ENCODE results near the gene REP15.

REP15 gene

DNA sequence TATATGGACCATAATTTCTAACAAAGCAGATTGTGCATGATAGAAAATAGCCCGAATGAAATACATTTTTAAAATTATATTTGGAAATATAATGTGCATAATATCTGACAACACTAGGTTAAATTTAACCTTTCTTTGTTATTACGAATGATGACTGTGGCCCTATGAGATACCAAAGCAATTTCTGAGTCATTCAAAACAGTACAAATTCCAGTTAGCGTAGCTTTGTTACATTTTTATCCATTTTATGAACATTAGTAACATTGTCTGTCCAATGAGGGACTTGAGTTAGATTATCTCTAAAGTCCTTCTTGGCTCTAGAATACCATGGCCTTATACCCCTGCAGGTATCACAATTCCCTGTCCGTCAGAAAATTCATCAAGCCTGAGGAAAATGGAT is 39.0 kb upstream of the REP15 start:
- peaks cover 23% of the 10 kb centered on the region for H3K36me3 ChIP-seq (replicated peaks)
- in situ Hi-C loops (cut with HindIII; ENCODE audit: low pct_ligation_motif_present, low sequenced_read_pairs) = no loop called here
- DNase-seq = peak; percentile 29
- TF ChIP-seq, protein P1, sequence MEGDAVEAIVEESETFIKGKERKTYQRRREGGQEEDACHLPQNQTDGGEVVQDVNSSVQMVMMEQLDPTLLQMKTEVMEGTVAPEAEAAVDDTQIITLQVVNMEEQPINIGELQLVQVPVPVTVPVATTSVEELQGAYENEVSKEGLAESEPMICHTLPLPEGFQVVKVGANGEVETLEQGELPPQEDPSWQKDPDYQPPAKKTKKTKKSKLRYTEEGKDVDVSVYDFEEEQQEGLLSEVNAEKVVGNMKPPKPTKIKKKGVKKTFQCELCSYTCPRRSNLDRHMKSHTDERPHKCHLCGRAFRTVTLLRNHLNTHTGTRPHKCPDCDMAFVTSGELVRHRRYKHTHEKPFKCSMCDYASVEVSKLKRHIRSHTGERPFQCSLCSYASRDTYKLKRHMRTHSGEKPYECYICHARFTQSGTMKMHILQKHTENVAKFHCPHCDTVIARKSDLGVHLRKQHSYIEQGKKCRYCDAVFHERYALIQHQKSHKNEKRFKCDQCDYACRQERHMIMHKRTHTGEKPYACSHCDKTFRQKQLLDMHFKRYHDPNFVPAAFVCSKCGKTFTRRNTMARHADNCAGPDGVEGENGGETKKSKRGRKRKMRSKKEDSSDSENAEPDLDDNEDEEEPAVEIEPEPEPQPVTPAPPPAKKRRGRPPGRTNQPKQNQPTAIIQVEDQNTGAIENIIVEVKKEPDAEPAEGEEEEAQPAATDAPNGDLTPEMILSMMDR (IDR thresholded peaks at IDR 0.05; ENCODE audit: low read depth, low read length, missing control alignments) = no peak
- no peaks in the 10 kb centered on the region for H3K27me3 ChIP-seq (replicated peaks)
- peak overlapping the region; percentile 53 for H3K27ac ChIP-seq
- no peak overlapping the region for H3K4me3 ChIP-seq (ENCODE audit: low read depth, low read length)

DNA sequence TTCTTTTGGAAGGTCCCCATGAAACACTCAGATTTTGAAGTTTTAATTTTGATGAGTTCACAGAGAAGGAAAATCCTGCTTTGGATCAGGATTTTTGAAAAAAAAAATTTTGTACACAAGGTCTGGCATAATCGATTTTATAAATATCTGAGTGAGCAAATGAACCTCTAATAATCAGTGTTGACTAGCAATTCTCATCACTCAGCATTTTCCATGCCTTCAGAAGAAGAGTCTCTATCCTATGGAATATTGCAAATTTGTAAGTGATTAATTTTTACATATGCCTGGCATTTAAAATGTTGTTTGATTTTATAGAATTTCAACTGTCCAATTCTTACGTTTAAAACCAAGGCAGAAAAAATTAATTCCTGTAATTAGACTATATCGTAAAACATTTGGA is 30.5 kb upstream of the REP15 start:
- no peak overlapping the region for H3K4me3 ChIP-seq (ENCODE audit: low read depth, low read length)
- peaks cover 54% of the 10 kb centered on the region for H3K36me3 ChIP-seq (replicated peaks)
- no peaks in the 10 kb centered on the region for H3K27me3 ChIP-seq (replicated peaks)
- DNase-seq = no peak
- in situ Hi-C loops (cut with HindIII; ENCODE audit: low pct_ligation_motif_present, low sequenced_read_pairs) = no loop called here
- H3K27ac ChIP-seq = no peak overlapping the region
- TF ChIP-seq, protein P1 (IDR thresholded peaks at IDR 0.05; ENCODE audit: low read depth, low read length, missing control alignments) = no peak

DNA sequence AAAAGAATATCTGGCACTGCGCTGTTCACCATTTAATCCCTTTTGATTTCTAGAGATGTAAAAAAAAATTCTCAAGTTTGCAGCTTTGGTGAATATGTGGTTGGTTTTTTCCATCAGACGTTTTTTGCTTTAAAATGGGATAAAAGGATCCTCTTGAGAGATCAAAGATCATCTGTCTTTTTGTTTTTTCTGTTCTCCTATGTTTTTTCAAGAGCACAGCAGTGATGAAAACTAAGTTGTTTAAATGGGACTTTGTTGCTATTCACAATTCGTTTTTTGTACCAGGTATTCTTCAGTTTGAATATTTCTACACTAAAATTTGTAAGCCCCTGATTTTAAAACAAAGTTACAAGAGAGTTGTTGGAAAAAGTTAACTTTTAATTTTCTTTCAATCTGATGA is 29.7 kb upstream of the REP15 start:
- H3K4me3 ChIP-seq (ENCODE audit: low read depth, low read length) = no peak overlapping the region
- no peaks in the 10 kb centered on the region for H3K27me3 ChIP-seq (replicated peaks)
- no peak overlapping the region for H3K27ac ChIP-seq
- peaks cover 58% of the 10 kb centered on the region for H3K36me3 ChIP-seq (replicated peaks)
- in situ Hi-C loops (cut with HindIII; ENCODE audit: low pct_ligation_motif_present, low sequenced_read_pairs) = no loop called here
- DNase-seq = no peak
- TF ChIP-seq, protein P1 (IDR thresholded peaks at IDR 0.05; ENCODE audit: low read depth, low read length, missing control alignments) = no peak

DNA sequence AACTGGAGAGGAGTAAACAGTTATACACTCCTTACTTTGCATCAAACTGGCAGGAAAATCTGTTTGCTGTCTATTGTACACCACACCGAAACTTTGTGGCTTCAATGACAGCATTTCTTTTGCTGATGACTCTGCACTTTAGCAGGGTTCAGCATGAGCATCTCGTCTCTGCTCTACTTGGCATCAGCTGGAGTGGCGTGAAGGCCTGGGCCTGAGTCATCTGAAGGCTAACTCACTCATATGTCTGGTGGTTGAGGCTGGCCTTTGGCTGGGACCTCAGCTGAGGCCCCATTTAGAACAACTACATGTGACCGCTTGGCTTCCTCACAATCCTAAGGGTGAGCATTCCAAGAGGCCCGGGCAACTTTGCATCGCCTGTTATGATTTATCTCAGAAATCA is 28.7 kb upstream of the REP15 start:
- Histone ChIP-seq H3K4me3 (ENCODE audit: low read depth, low read length) (no peak overlapping the region), H3K36me3 (replicated peaks) (peaks cover 61% of the 10 kb centered on the region), H3K27ac (peak overlapping the region; percentile 79), H3K27me3 (replicated peaks) (no peaks in the 10 kb centered on the region)
- TF ChIP-seq, protein P1 (IDR thresholded peaks at IDR 0.05; ENCODE audit: low read depth, low read length, missing control alignments) = no peak
- in situ Hi-C loops (cut with HindIII; ENCODE audit: low pct_ligation_motif_present, low sequenced_read_pairs) = no loop called here
- peak; percentile 94 for DNase-seq

DNA sequence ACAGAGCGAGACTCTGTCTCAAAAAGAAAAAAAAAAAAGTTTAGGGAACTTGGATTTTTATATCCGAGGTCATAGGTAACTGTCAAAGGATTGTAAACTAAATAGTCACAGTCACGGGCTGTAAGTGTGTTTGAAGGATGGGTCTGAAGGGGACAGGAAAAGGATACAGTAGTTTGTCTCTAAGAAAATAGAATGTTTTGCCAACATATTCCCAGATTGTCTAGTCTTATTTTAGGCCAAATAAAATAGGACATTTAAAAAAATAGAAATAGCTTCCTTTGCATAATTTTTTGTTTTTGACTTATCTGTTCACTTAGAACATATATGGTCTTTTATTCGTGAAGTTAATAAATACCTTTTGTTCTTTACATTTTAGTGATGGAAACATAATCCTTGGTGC is 24.2 kb upstream of the REP15 start:
- in situ Hi-C loops (cut with HindIII; ENCODE audit: low pct_ligation_motif_present, low sequenced_read_pairs) = no loop called here
- TF ChIP-seq, protein P1 (IDR thresholded peaks at IDR 0.05; ENCODE audit: low read depth, low read length, missing control alignments) = no peak

DNA sequence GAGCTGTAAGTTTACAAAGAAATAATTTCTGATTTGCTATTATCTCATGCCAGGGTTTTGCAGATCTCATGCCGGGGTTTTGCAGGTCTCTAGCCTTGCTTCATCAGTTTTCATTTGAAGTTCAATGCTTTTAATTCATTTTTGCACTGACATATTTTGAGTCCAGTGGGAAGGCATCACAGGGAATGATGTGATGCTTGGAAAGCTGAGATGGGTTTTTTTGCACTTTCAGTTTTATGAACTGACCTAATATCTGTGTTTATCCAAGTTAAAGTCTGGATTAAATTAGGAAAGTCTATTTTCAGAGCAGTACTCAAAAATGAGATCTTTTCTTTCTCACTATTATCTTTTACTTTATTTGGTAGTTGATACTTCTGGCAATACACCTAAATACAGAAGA is 23.6 kb upstream of the REP15 start:
- in situ Hi-C loops (cut with HindIII; ENCODE audit: low pct_ligation_motif_present, low sequenced_read_pairs) = no loop called here
- Histone ChIP-seq H3K4me3 (ENCODE audit: low read depth, low read length) (no peak overlapping the region), H3K27ac (no peak overlapping the region), H3K27me3 (replicated peaks) (no peaks in the 10 kb centered on the region), H3K36me3 (replicated peaks) (peaks cover 65% of the 10 kb centered on the region)
- DNase-seq = no peak
- TF ChIP-seq, protein P1 (IDR thresholded peaks at IDR 0.05; ENCODE audit: low read depth, low read length, missing control alignments) = no peak

More for the DNA sequence above, 24.2 kb upstream of the REP15 start:
- no peak for DNase-seq
- Histone ChIP-seq H3K4me3 (ENCODE audit: low read depth, low read length) (no peak overlapping the region), H3K36me3 (replicated peaks) (peaks cover 65% of the 10 kb centered on the region), H3K27me3 (replicated peaks) (no peaks in the 10 kb centered on the region), H3K27ac (no peak overlapping the region)
